K562 (cell line): ENCODE measurements around the gene DSPP.

Source experiments
- MED1 ChIP-seq: sonication (generic); formaldehyde crosslinking; IDR thresholded peaks from 2 replicates; pipeline ENCODE4 v1.8.1; 2023; ENCODE audit warnings: missing genetic modification reagents, borderline replicate concordance
- MEF2D ChIP-seq: conservative IDR thresholded peaks from 2 replicates; pipeline ENCODE4 v1.6.1; 2016; ENCODE audit warnings: low read depth, missing genetic modification characterization, missing compliant biosample characterization
- ZBTB8A ChIP-seq: fragments of 450-650 bp; IDR thresholded peaks from 2 replicates; pipeline ENCODE4 v1.6.1; 2018; ENCODE audit warnings: mild to moderate bottlenecking, moderate library complexity; ENCODE audit not compliant: partially characterized antibody

DNA sequence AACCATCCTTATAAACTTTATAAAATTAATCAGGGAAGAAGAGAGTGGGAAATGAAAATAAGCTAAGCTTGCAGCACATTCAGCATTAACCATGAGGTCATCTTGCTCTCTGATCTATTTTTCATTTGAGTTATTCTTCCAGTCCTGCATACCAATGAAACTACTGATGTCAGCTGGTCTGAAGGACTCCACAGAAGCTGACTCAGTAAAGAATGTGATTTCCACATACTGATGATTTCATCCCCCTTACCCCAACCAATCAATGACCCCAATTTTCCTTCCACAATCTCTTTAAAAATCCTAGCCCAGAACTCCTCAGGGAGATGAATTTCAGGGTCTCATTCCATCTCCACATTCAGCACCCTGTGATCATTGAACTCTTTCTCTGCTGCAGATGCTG, 18.8 kb upstream of the DSPP start:
- TF ChIP-seq MED1 (no peak), ZBTB8A (no peak), MEF2D (tag) (no peak)
